BE2C (cell line): ENCODE results near the gene OR5L2.
"Not testable (repeated sequence)": the region's sequence is repeated elsewhere in the genome, so short reads cannot be mapped to it uniquely, and the experiment has no call there.

Experiments used
- DNase-seq: peaks from one replicate; pipeline ENCODE4 v3.0.0-alpha.2; 2020
- H3K27me3 ChIP-seq: fragments of 250-450 bp; sonication (Bioruptor Pico); 2 replicates; pipeline ENCODE4 v1.5.1; 2020; ENCODE audit warnings: mild to moderate bottlenecking
- H3K36me3 ChIP-seq: fragments of 250-450 bp; sonication (Bioruptor Pico); 2 replicates; pipeline ENCODE4 v1.5.1; 2020; ENCODE audit warnings: mild to moderate bottlenecking
- H3K4me1 ChIP-seq: fragments of 250-450 bp; sonication (Bioruptor Pico); 2 replicates; pipeline ENCODE4 v1.5.1; 2020
- H3K4me3 ChIP-seq: 2 replicates; pipeline ENCODE4 v1.5.1; 2011; ENCODE audit warnings: low read depth, low read length
- H3K9me3 ChIP-seq: fragments of 250-450 bp; sonication (Bioruptor Pico); 2 replicates; pipeline ENCODE4 v1.5.1; 2020
- TF ChIP-seq, protein P1 (sequence below): IDR thresholded peaks from 2 replicates; pipeline ENCODE4 v1.5.1; 2012; ENCODE audit warnings: mild to moderate bottlenecking, low read depth, low read length

The OR5L2 gene

DNA sequence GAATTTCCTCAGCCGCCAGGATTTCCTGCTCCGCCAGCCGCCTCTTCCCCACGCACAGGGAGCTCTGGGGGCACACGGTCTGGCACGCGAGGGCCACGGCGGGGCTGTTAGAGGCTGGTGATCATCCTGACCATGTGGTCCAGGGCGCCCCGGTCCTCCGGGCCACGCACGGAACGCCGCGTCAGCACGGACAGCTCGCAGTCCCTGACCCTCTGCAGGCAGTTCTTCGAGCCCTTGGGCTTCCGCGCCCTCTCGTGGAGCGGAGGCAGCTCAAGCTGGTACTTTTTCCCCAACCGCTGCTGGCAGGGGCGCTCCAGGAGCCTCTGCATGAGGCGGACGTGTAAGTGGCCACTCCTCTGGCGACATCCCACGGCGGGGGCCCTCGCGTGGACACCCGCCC is 46.1 kb downstream of the OR5L2 start:
- H3K36me3 ChIP-seq, H3K9me3 ChIP-seq, H3K4me1 ChIP-seq, H3K27me3 ChIP-seq: not testable (repeated sequence)
- TF ChIP-seq, protein P1, sequence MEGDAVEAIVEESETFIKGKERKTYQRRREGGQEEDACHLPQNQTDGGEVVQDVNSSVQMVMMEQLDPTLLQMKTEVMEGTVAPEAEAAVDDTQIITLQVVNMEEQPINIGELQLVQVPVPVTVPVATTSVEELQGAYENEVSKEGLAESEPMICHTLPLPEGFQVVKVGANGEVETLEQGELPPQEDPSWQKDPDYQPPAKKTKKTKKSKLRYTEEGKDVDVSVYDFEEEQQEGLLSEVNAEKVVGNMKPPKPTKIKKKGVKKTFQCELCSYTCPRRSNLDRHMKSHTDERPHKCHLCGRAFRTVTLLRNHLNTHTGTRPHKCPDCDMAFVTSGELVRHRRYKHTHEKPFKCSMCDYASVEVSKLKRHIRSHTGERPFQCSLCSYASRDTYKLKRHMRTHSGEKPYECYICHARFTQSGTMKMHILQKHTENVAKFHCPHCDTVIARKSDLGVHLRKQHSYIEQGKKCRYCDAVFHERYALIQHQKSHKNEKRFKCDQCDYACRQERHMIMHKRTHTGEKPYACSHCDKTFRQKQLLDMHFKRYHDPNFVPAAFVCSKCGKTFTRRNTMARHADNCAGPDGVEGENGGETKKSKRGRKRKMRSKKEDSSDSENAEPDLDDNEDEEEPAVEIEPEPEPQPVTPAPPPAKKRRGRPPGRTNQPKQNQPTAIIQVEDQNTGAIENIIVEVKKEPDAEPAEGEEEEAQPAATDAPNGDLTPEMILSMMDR = peak; percentile 20
- DNase-seq = peak; percentile 70
- peak overlapping the region; percentile 54 for H3K4me3 ChIP-seq
